ENCODE results near the gene SPPL2B.

DNA sequence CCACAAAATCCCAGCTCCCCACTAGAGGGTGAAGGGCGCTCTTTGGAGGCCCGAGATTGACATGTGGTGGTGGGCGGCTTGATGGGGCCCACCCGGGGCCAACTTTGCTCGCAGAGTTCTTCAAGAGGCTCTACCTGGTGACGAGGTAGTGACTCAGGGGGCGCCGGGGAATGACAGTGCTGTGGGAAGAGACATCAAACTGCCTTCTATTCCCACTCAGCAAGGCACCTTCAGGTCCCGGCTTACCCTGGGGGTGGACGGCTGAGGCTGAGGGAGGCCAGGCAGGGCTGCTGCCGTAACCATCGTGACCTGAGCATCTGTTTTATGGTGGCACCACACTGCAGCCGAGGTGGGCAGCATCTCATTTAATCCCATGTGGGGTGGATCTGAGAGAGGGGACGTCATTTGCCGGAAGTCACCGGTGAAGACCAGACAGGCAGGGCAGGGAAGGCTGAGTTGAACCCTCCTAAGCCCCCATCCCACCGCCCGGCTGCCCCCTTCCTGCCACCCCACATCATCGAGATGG lies 22.1 kb upstream of the SPPL2B start:
- TF ChIP-seq EZH2 (IDR thresholded peaks at IDR 0.05; ENCODE audit: borderline replicate concordance, insufficient read depth, low read length, poor library complexity, severe bottlenecking) (no peak), RAD21 (conservative IDR thresholded peaks at IDR 0.05) (no peak)
- TF ChIP-seq, protein P1, sequence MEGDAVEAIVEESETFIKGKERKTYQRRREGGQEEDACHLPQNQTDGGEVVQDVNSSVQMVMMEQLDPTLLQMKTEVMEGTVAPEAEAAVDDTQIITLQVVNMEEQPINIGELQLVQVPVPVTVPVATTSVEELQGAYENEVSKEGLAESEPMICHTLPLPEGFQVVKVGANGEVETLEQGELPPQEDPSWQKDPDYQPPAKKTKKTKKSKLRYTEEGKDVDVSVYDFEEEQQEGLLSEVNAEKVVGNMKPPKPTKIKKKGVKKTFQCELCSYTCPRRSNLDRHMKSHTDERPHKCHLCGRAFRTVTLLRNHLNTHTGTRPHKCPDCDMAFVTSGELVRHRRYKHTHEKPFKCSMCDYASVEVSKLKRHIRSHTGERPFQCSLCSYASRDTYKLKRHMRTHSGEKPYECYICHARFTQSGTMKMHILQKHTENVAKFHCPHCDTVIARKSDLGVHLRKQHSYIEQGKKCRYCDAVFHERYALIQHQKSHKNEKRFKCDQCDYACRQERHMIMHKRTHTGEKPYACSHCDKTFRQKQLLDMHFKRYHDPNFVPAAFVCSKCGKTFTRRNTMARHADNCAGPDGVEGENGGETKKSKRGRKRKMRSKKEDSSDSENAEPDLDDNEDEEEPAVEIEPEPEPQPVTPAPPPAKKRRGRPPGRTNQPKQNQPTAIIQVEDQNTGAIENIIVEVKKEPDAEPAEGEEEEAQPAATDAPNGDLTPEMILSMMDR (IDR thresholded peaks at IDR 0.05; ENCODE audit: poor library complexity, severe bottlenecking), result no peak
